GM12892 (cell line): ENCODE results near the gene HOXA3.

Experiments used
- POLR2A ChIP-seq: IDR thresholded peaks from 2 replicates; pipeline ENCODE4 v1.6.1; 2011; ENCODE audit warnings: low read depth, low read length, control low read depth
- POLR2AphosphoS5 ChIP-seq: IDR thresholded peaks from 2 replicates; pipeline ENCODE4 v1.6.1; 2011; ENCODE audit warnings: low read depth, low read length, control low read depth
- TAF1 ChIP-seq: IDR thresholded peaks from 2 replicates; pipeline ENCODE4 v1.6.1; 2011; ENCODE audit warnings: low read depth, mild to moderate bottlenecking, control low read depth, low read length, borderline replicate concordance

DNA sequence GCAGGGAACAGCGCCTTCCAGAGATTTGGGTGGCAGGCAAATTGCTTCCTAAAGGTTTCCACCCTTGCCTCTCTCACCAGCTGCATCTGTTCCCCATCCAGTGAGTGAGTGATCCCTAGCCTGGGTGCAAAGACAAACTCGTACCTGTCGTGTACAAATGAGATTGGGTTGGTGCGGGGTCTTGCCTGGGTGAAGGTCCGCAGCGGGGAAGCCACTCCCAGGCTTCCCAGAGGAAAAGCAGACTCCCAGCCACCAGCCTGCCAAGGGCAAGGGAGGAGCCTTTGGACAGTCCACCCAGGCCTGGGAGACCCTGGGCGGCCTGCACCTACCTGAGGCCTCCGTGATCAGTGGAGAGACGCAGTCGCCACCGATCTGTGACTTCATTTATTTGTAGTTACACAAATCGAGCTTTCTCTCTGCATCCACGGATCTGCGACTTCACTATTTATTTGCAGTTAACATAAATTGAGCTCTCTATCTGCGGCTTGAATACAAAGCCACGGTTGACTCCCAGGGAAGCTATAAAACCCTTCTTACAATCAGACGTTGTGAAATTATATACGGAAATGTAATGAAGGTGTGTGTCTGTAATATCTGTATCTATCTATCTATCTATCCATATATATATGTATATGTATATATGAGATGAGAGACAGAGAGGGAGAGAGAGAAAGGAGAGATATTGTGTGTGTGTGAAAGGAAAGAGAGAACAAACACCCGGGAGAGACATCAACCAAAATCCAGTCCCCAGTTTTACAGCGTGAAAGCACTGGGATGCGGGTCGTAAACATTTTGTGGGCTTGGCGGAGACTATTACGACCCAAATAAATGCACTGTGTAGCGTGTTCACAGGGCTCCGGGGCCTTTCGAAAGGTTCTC, 7.1 kb upstream of the HOXA3 start:
- TF ChIP-seq POLR2A (no peak), TAF1 (no peak), POLR2AphosphoS5 (no peak)
